OCI-LY1 (cell line): Measurements from ENCODE around the gene RASGRF1.

ENCODE experiments used
- H2AFZ ChIP-seq: fragments of 200-600 bp; sonication (generic), shearing (Covaris generic); 2 replicates; pipeline ENCODE4 v1.6.0; 2014; ENCODE audit warnings: antibody characterized with exemption, mild to moderate bottlenecking, low read length
- H3F3A ChIP-seq: fragments of 200-600 bp; sonication (generic), shearing (Covaris generic); 2 replicates; pipeline ENCODE4 v1.6.0; 2014; ENCODE audit warnings: mild to moderate bottlenecking, antibody characterized with exemption, low read length, moderate library complexity; ENCODE audit not compliant: insufficient read depth
- H3K27ac ChIP-seq: fragments of 200-600 bp; sonication (generic); 2 replicates; pipeline ENCODE4 v1.5.1; 2014; ENCODE audit warnings: low read length, mixed run types, mild to moderate bottlenecking, low read depth; ENCODE audit not compliant: poor library complexity, severe bottlenecking
- H3K27me3 ChIP-seq: fragments of 200-600 bp; sonication (generic); 2 replicates; pipeline ENCODE4 v1.6.0; 2014; ENCODE audit warnings: antibody characterized with exemption, mild to moderate bottlenecking, low read length, moderate library complexity; ENCODE audit not compliant: insufficient read depth
- H3K36me3 ChIP-seq: fragments of 200-600 bp; sonication (generic); 2 replicates; pipeline ENCODE4 v1.6.1; 2014; ENCODE audit warnings: mild to moderate bottlenecking, antibody characterized with exemption, low read length, moderate library complexity, mixed read lengths; ENCODE audit not compliant: insufficient read depth
- H3K4me1 ChIP-seq: fragments of 200-600 bp; sonication (generic); 2 replicates; pipeline ENCODE4 v1.5.1; 2014; ENCODE audit warnings: mild to moderate bottlenecking, low read length, moderate library complexity; ENCODE audit not compliant: insufficient read depth, severe bottlenecking
- H3K4me2 ChIP-seq: fragments of 200-600 bp; sonication (generic), shearing (Covaris generic); 2 replicates; pipeline ENCODE4 v1.6.1; 2014; ENCODE audit warnings: low read length
- H3K4me3 ChIP-seq: fragments of 200-600 bp; sonication (generic); 2 replicates; pipeline ENCODE4 v1.5.1; 2014; ENCODE audit warnings: low read length, low read depth, mild to moderate bottlenecking, mixed read lengths; ENCODE audit not compliant: poor library complexity, severe bottlenecking
- H3K79me2 ChIP-seq: fragments of 200-600 bp; shearing (Covaris generic); 2 replicates; pipeline ENCODE4 v1.6.1; 2016; ENCODE audit warnings: mixed run types, low read length, mixed read lengths; ENCODE audit not compliant: insufficient read depth
- H3K9ac ChIP-seq: fragments of 200-600 bp; sonication (generic), shearing (Covaris generic); 2 replicates; pipeline ENCODE4 v1.6.1; 2014; ENCODE audit warnings: mild to moderate bottlenecking, low read length, mixed read lengths
- H3K9me2 ChIP-seq: fragments of 200-600 bp; sonication (generic), shearing (Covaris generic); 2 replicates; pipeline ENCODE4 v1.6.1; 2014; ENCODE audit warnings: low read depth, mild to moderate bottlenecking, low read length, mixed read lengths
- H3K9me3 ChIP-seq: fragments of 200-600 bp; shearing (Covaris generic); 2 replicates; pipeline ENCODE4 v1.6.1; 2014; ENCODE audit warnings: low read length, mixed read lengths
- H4K20me1 ChIP-seq: fragments of 200-600 bp; sonication (generic), shearing (Covaris generic); 2 replicates; pipeline ENCODE4 v1.6.0; 2016; ENCODE audit warnings: mild to moderate bottlenecking, low read length; ENCODE audit not compliant: insufficient read depth
- EZH2 ChIP-seq: fragments of 200-600 bp; sonication (generic), shearing (Covaris generic); IDR thresholded peaks from 2 replicates; pipeline ENCODE4 v1.8.0; 2017; ENCODE audit warnings: borderline replicate concordance, mixed run types, mild to moderate bottlenecking, antibody characterized with exemption, low read length, moderate library complexity, mixed read lengths
- TF ChIP-seq, protein P1 (sequence below): fragments of 200-600 bp; sonication (generic), shearing (Covaris generic); IDR thresholded peaks from 2 replicates; pipeline ENCODE4 v1.5.1; 2017; ENCODE audit warnings: mild to moderate bottlenecking, antibody characterized with exemption, low read length, moderate library complexity, mixed read lengths

Gene RASGRF1

DNA sequence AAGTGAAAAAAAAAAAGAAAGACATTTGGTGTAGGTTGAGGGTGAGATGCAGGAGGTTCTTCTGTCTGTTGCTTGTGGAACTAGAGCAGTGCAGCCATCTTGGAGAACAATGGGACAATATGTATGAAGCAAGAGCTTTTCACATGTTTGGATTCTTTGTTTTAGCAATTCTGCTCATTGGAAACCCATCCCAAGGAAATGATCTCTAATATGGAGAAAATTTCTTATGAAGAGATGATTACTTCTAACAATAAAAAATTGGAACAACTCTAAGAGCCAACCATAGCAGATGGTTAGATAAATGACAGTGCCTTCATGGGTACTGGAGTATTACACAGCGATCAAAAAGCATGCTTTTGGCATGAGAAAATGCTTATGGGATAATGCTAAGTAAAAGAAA is 56.3 kb downstream of the RASGRF1 start:
- Histone ChIP-seq H3K27ac (no peak overlapping the region), H3K9me3 (no peaks in the 10 kb centered on the region), H2AFZ (no peak overlapping the region), H3K9ac (no peak overlapping the region), H3K4me1 (no peaks in the 10 kb centered on the region), H3F3A (no peaks in the 10 kb centered on the region), H3K4me2 (no peak overlapping the region), H3K79me2 (no peaks in the 10 kb centered on the region), H3K4me3 (no peak overlapping the region), H4K20me1 (no peaks in the 10 kb centered on the region), H3K27me3 (0 out of 2 replicates have a peak, but pooled peaks cover 5% of the 10 kb centered on the region), H3K36me3 (no peaks in the 10 kb centered on the region), H3K9me2 (no peaks in the 10 kb centered on the region)
- TF ChIP-seq EZH2: no peak
- TF ChIP-seq, protein P1, sequence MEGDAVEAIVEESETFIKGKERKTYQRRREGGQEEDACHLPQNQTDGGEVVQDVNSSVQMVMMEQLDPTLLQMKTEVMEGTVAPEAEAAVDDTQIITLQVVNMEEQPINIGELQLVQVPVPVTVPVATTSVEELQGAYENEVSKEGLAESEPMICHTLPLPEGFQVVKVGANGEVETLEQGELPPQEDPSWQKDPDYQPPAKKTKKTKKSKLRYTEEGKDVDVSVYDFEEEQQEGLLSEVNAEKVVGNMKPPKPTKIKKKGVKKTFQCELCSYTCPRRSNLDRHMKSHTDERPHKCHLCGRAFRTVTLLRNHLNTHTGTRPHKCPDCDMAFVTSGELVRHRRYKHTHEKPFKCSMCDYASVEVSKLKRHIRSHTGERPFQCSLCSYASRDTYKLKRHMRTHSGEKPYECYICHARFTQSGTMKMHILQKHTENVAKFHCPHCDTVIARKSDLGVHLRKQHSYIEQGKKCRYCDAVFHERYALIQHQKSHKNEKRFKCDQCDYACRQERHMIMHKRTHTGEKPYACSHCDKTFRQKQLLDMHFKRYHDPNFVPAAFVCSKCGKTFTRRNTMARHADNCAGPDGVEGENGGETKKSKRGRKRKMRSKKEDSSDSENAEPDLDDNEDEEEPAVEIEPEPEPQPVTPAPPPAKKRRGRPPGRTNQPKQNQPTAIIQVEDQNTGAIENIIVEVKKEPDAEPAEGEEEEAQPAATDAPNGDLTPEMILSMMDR: no peak

DNA sequence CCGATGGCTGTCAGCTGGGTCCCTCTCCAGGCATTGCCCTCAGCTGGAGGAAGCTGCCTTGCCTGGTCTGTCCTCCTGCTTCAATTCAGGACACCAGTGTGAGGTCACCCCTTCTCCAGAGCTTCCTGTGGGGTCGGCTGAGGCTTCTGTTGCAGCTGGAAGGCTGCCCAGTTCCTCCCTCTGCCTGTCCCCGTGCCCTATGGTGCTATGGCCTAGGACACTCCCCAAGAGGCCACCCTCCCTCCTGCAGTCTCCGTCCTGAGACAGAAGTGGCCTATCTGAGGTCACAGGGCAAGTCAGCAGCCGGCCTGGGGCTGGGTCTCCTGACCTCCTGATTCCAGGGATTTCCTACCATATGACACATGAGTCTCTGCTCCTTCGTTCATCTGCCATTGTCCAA is 57.9 kb downstream of the RASGRF1 start:
- H3K27me3 ChIP-seq: 0 out of 2 replicates have a peak, but pooled peaks cover 5% of the 10 kb centered on the region
- H2AFZ ChIP-seq: no peak overlapping the region
- H3K9me2 ChIP-seq: no peaks in the 10 kb centered on the region
- H3K79me2 ChIP-seq: no peaks in the 10 kb centered on the region
- no peaks in the 10 kb centered on the region for H3K36me3 ChIP-seq
- H3K4me1 ChIP-seq: no peaks in the 10 kb centered on the region
- H3K4me2 ChIP-seq: no peak overlapping the region
- no peaks in the 10 kb centered on the region for H4K20me1 ChIP-seq
- H3K9me3 ChIP-seq: no peaks in the 10 kb centered on the region
- TF ChIP-seq, protein P1: no peak
- TF ChIP-seq EZH2: no peak
- no peaks in the 10 kb centered on the region for H3F3A ChIP-seq
- H3K9ac ChIP-seq: no peak overlapping the region
- H3K4me3 ChIP-seq: no peak overlapping the region
- H3K27ac ChIP-seq: no peak overlapping the region

- Histone ChIP-seq H3K9me3 (no peaks in the 10 kb centered on the region), H2AFZ (no peak overlapping the region), H3K4me2 (no peak overlapping the region), H3F3A (no peaks in the 10 kb centered on the region), H3K27me3 (0 out of 2 replicates have a peak, but pooled peaks cover 5% of the 10 kb centered on the region), H3K9me2 (no peaks in the 10 kb centered on the region), H3K36me3 (no peaks in the 10 kb centered on the region), H3K4me1 (no peaks in the 10 kb centered on the region), H3K79me2 (no peaks in the 10 kb centered on the region), H4K20me1 (no peaks in the 10 kb centered on the region), H3K27ac (no peak overlapping the region), H3K4me3 (no peak overlapping the region), H3K9ac (no peak overlapping the region)
- TF ChIP-seq EZH2: no peak
- TF ChIP-seq, protein P1: no peak
These were observed 58.8 kb downstream of the RASGRF1 start for GRCh38 chr15:79031821-79032220.
